Measurements from ENCODE around the gene LRRC8B.
A peak's percentile ranks its signal among the peaks of the same experiment; 100 is the strongest.
"Not testable (repeated sequence)": the region's sequence is repeated elsewhere in the genome, so short reads cannot be mapped to it uniquely, and the experiment has no call there.

LRRC8B gene

GRCh38 chr1:89519779-89520358 is 4.8 kb upstream of the LRRC8B start:
- no peak for DNase-seq (ENCODE audit: low read depth, low spot score)
- peak; percentile 43 for TF ChIP-seq CTCF (IDR thresholded peaks at IDR 0.05; ENCODE audit: insufficient read depth, low read length, missing control alignments)
- POLR2A ChIA-PET, result no interaction called here
- no peak overlapping the region for H3K4me3 ChIP-seq (ENCODE audit: low read depth, low read length)
- CTCF ChIA-PET, result interaction anchor here (0.9 to 4.2 kb wide), 5 partner anchors 36 to 262 kb away, joined by 3 to 21 read pairs (median 5); no protein-coding TSS in a partner anchor

GRCh38 chr1:89521977-89522376 is 2.7 kb upstream of the LRRC8B start:
- CTCF ChIA-PET, result interaction anchor here (1.7 kb wide), 1 partner anchor 241 kb away, joined by 4 read pairs; no protein-coding TSS in a partner anchor
- H3K4me3 ChIP-seq (ENCODE audit: low read depth, low read length); POLR2A ChIA-PET; DNase-seq (ENCODE audit: low read depth, low spot score): not testable (repeated sequence)

GRCh38 chr1:89523572-89524368 is 859 bp upstream of the LRRC8B start:
- no peak for DNase-seq (ENCODE audit: low read depth, low spot score)
- ChIA-PET POLR2A (no interaction called here), CTCF (interaction anchor here (1.7 kb wide), 1 partner anchor 239 kb away, joined by 4 read pairs; no protein-coding TSS in a partner anchor)
- no peak for TF ChIP-seq CTCF (IDR thresholded peaks at IDR 0.05; ENCODE audit: insufficient read depth, low read length, missing control alignments)
- peak overlapping the region; percentile 84 for H3K4me3 ChIP-seq (ENCODE audit: low read depth, low read length)

GRCh38 chr1:89525169-89525855 is 683 bp downstream of the LRRC8B start:
- no peak for TF ChIP-seq CTCF (IDR thresholded peaks at IDR 0.05; ENCODE audit: insufficient read depth, low read length, missing control alignments)
- H3K4me3 ChIP-seq (ENCODE audit: low read depth, low read length), result peak overlapping the region; percentile 84
- DNase-seq (ENCODE audit: low read depth, low spot score), result no peak
- ChIA-PET POLR2A (no interaction called here), CTCF (interaction anchor here (1.2 kb wide), 1 partner anchor 237 kb away, joined by 4 read pairs; no protein-coding TSS in a partner anchor)

GRCh38 chr1:89527256-89527655 is 2.6 kb downstream of the LRRC8B start:
- ChIA-PET CTCF (no interaction called here), POLR2A (no interaction called here)
- H3K4me3 ChIP-seq (ENCODE audit: low read depth, low read length), result no peak overlapping the region
- TF ChIP-seq CTCF (IDR thresholded peaks at IDR 0.05; ENCODE audit: insufficient read depth, low read length, missing control alignments), result no peak
- no peak for DNase-seq (ENCODE audit: low read depth, low spot score)

- no peak overlapping the region for H3K4me3 ChIP-seq (ENCODE audit: low read depth, low read length)
- TF ChIP-seq CTCF (IDR thresholded peaks at IDR 0.05; ENCODE audit: insufficient read depth, low read length, missing control alignments), result no peak
- ChIA-PET CTCF (no interaction called here), POLR2A (no interaction called here)
- DNase-seq (ENCODE audit: low read depth, low spot score), result no peak
Observed at GRCh38 chr1:89527750-89528381, 3.2 kb downstream of the LRRC8B start.
